Ovary (tissue), 9 donors: Measurements from ENCODE around the gene ZNF592. TPM values are rescaled to one million over a fixed set of nuclear protein-coding genes. Genes with fewer than 3 reads are reported as not detected.

Experiments used
- DNase-seq, 5 donors: peaks; one replicate each; pipeline ENCODE4 v3.0.0-alpha.2; 2019 to 2020
- H3K27ac ChIP-seq, 2 donors: fragments of 200-600 bp; one replicate each; pipeline versions ENCODE4 v1.5.1 to v1.8.0; 2019 to 2022
- H3K27me3 ChIP-seq: fragments of 200-600 bp; one replicate; pipeline ENCODE4 v1.8.0; 2022
- H3K36me3 ChIP-seq: fragments of 200-600 bp; sonication (generic); one replicate; pipeline ENCODE4 v1.5.1; 2019
- H3K4me1 ChIP-seq: one replicate; pipeline ENCODE4 v1.8.1; 2013; ENCODE audit warnings: mild to moderate bottlenecking, moderate library complexity; ENCODE audit not compliant: insufficient read depth
- H3K4me3 ChIP-seq: fragments of 200-600 bp; sonication (generic); one replicate; pipeline ENCODE4 v1.5.1; 2017
- H3K9me3 ChIP-seq, 2 donors: fragments of 200-600 bp in 1 of 2; sonication (generic) in 1 of 2; one replicate each; pipeline versions ENCODE4 v1.5.1 to v1.8.1; 2013 to 2019; ENCODE audit warnings: mild to moderate bottlenecking in 1 of 2, moderate library complexity in 1 of 2
- CTCF ChIP-seq, 3 donors: fragments of 450-650 bp in 2 of 3; fragments of 200-600 bp in 1 of 3; IDR thresholded peaks; one replicate each; pipeline versions ENCODE4 v1.5.1 to v1.8.0; 2016 to 2022; ENCODE audit warnings: antibody characterized with exemption in 3 of 3, mild to moderate bottlenecking in 1 of 3
- EP300 ChIP-seq: sonication (generic); formaldehyde crosslinking; IDR thresholded peaks from one replicate; pipeline ENCODE4 v1.6.1; 2017; ENCODE audit warnings: antibody characterized with exemption
- POLR2A ChIP-seq: fragments of 450-650 bp; IDR thresholded peaks from one replicate; pipeline ENCODE4 v1.6.1; 2017; ENCODE audit warnings: antibody characterized with exemption, mild to moderate bottlenecking, moderate library complexity
- WGBS, 3 donors: extraction: QIAGEN DNeasy Blood & Tissue Kit in 1 of 3; methylation state at CpG; one replicate each; pipeline versions ENCODE4 v1.1.5 to v1.1.7; 2013 to 2017; 5-methylcytosine and 5-hydroxymethylcytosine counted together
- intact Hi-C, 4 donors: fragments of 100-400 bp; cut with DNase I; formaldehyde crosslinking; loops; one replicate each; pipeline versions ENCODE4 v1.11.0 to v1.15.1; 2022 to 2023
- polyA plus RNA-seq, 2 donors: library from polyadenylated mRNA; stranded (reverse); fragments of 200-250 nt in 1 of 2; fragments of 350-450 nt in 1 of 2; fragmentation: Illumina TruSeq in 1 of 2; extraction: RNeasy Lipid Tissue Mini Kit (QIAGEN cat#74804) in 1 of 2; gene quantifications; one replicate each; pipeline ENCODE4 v1.2.3, GENCODE V29; 2013 to 2014
- total RNA-seq, 7 donors: library from RNA; depleted of rRNA in 2 of 7; stranded (reverse); fragments of >200 nt in 2 of 7; fragmentation: NEBNext Ultra II Directional in 3 of 7; extraction: Animal tissue kit (Norgen Biotek cat#: 25700) in 3 of 7; gene quantifications; one replicate each; pipeline versions ENCODE4 v1.1.0 to v1.2.4, GENCODE V29; 2016 to 2023
- donor health status: DM: no; HTN: no; CAD: no; lungs with moderate emphysema.
- donor health status: DM: no; HTN: no; CAD: no.
- donor health status: Bipolar disorder and iron deficiency.
- donor health status: DM: yes; HTN: yes; CAD: no.
- donor health status: DM: no; HTN: no; CAD: no.
- donor health status: DM: yes; HTN: yes; CAD: no.

ZNF592 gene
- total and polyA plus RNA-seq, 9 donors, result 10.9 to 37.3 (median 23.7) TPM

DNA sequence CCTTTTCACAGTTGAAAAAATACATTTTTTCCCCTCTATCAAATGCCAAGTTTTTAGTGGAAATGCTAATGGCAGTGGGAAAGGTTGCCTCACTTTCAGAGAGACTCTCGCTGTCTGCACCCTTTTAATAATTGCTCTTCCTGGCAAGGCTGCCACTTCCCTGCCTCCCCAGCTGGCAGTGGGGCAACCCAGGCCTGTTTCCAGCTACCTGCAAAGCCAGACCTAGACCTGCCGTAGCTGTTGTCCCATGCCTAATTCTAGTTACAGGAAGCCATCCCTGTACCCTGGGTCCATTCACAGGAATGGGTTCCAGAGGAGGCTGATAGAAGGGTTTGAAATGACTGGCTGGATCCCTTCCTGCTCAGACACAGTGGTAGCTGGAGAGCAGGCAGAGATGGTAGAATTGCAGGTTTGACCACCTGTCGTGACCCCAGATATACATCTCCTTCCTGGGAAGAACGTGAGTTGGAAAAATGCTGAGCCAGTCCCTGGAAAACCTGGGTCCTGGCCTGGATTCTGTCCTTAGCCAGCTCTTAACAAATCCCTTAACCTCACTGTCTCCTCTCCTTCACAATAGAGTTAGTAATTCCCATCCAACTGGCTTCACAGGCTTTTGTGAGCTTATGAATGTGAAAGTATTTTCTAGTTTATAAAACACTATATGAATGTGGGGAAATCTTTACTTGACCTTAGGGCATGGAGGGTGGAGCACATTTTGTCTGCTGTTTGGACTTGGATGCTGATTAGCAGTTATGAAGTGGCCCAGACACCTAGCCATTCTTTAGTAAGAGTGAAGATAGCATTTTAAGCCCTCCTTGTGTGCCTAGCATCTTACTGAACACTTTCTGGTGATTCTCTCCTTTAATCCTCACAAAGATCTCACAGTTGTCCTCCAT, 55.9 kb downstream of the ZNF592 start:
- intact Hi-C loops, result no loop called here
- no peak for DNase-seq
- Histone ChIP-seq H3K9me3 (no peaks in the 10 kb centered on the region), H3K36me3 (no peaks in the 10 kb centered on the region), H3K27me3 (no peaks in the 10 kb centered on the region), H3K27ac (no peak overlapping the region), H3K4me3 (no peak overlapping the region), H3K4me1 (no peaks in the 10 kb centered on the region)
- 75 to 82% (median 77%) methylated on average over 4 of the region's 4 CpGs for WGBS, 3 donors
- TF ChIP-seq POLR2A, result no peak
- TF ChIP-seq CTCF (IDR thresholded peaks at IDR 0.05), result no peak
- TF ChIP-seq EP300, result no peak

- Histone ChIP-seq H3K9me3 (no peaks in the 10 kb centered on the region), H3K27ac (no peak overlapping the region), H3K4me1 (no peaks in the 10 kb centered on the region), H3K27me3 (no peaks in the 10 kb centered on the region), H3K4me3 (no peak overlapping the region), H3K36me3 (no peaks in the 10 kb centered on the region)
- TF ChIP-seq CTCF (IDR thresholded peaks at IDR 0.05) (no peak), EP300 (no peak), POLR2A (no peak)
- whole genome bisulfite sequencing, 3 donors, result 75 to 79% (median 79%) methylated on average over 1 of the region's 1 CpG
- no peak for DNase-seq
- intact Hi-C loops, result no loop called here
Observed at GRCh38 chr15:84805221-84805620, 56.8 kb downstream of the ZNF592 start.

DNA sequence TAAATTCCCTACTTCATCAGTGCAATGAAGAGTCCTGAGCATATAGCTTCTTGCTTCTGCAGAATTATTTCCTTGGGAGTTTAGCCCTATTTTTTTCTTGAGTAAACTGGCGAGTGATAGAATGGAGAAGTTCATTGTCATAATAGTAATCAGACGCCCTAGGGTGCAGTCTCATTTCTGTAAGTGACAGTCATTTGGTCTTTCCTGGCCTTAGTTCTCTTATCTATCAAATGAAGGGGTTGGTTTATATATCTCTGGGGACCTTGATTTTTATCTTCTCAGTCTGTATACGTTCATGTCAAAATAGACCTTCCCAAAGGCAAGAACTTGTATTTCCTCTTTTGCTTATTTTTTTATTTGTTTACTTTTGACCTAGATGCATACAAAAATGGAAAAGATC, 58.8 kb downstream of the ZNF592 start:
- Histone ChIP-seq H3K27ac (no peak overlapping the region), H3K27me3 (no peaks in the 10 kb centered on the region), H3K4me1 (no peaks in the 10 kb centered on the region), H3K4me3 (no peak overlapping the region), H3K9me3 (no peaks in the 10 kb centered on the region), H3K36me3 (no peaks in the 10 kb centered on the region)
- WGBS, 3 donors, result 88 to 94% (median 94%) methylated on average over 3 of the region's 3 CpGs
- intact Hi-C loops, result no loop called here
- no peak for TF ChIP-seq POLR2A
- no peak for TF ChIP-seq CTCF (IDR thresholded peaks at IDR 0.05)
- TF ChIP-seq EP300, result no peak
- DNase-seq, result no peak

DNA sequence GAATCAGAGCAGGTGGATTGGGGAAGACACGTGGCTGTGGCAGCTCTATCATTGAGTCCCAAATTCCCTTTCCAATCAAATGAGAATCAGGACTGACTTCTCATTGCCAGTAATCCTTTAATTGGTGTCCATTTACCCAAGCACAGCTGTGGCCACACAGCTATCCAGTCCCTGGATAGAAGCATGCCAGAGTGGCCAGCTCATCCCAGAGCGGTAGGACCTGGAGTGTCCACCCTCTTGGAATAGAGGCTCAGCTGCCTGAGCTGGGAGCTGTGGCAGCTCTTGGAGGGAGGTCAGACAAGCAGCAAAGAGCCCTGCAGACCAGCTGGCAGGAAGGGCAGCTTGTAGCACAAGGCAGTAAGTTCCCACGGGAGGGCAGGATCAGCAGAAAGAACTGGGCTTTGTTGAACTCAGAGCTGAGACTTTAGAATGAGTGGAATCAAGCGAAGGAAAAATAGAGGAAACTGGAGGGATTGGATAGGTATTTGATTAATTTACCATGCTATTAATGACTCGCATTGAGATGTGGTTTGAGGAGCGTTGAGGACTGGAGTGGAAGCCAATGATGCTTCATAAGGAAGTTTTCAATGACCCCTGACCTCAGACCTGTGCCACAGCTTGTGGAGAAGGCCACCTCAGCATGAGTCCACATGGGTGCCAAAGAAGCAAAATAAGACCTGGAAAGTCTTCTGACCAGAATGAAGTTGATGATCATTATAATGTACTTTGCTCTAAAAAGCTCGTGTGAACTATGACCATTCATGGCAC, 61.9 kb downstream of the ZNF592 start:
- no peaks in the 10 kb centered on the region for H3K36me3 ChIP-seq
- WGBS, 3 donors, result 84 to 87% (median 87%) methylated on average over 7 of the region's 7 CpGs
- no peaks in the 10 kb centered on the region for H3K9me3 ChIP-seq
- TF ChIP-seq CTCF (IDR thresholded peaks at IDR 0.05) (no peak), EP300 (no peak), POLR2A (no peak)
- intact Hi-C loops, result loop anchor here in 2 of 4 donors (10.0 kb wide), 2 partner anchors 55 to 65 kb away; partner anchors contain the start of gene ZNF592 (in 1 of the 2)
- no peaks in the 10 kb centered on the region for H3K4me1 ChIP-seq
- no peaks in the 10 kb centered on the region for H3K27me3 ChIP-seq
- no peak overlapping the region for H3K4me3 ChIP-seq
- H3K27ac ChIP-seq, result no peak overlapping the region
- no peak for DNase-seq
